ENCODE data around the gene USP40. TPM values are rescaled to one million over a fixed set of nuclear protein-coding genes. Genes with fewer than 3 reads are reported as not detected.
A peak's percentile ranks its signal among the peaks of the same experiment; 100 is the strongest.

The USP40 gene
- total RNA-seq, 2 donors from 2014 or later = 14.5 to 17.1 TPM

GRCh38 chr2:233565685-233566140, 869 bp downstream of the USP40 start:
- no peak for DNase-seq
- no peak for ATAC-seq
- intact Hi-C loops (cut with DNase I) = no loop called here

GRCh38 chr2:233563663-233564430, 2.7 kb downstream of the USP40 start:
- intact Hi-C loops (cut with DNase I) = no loop called here
- no peak for DNase-seq
- no peak for ATAC-seq

- no peak for DNase-seq
- no peak for ATAC-seq
- intact Hi-C loops (cut with DNase I) = no loop called here
Observed at GRCh38 chr2:233556881-233557736, 9.5 kb downstream of the USP40 start.

GRCh38 chr2:233553366-233553765, 13.2 kb downstream of the USP40 start:
- intact Hi-C loops (cut with DNase I) = no loop called here

GRCh38 chr2:233551491-233551890, 15.1 kb downstream of the USP40 start:
- intact Hi-C loops (cut with DNase I) = no loop called here
- no peak for DNase-seq
- ATAC-seq = no peak

More at GRCh38 chr2:233553366-233553765, 13.2 kb downstream of the USP40 start:
- ATAC-seq (no peak), DNase-seq (no peak)

- peak in 1 of 2 donors; percentile 38 for ATAC-seq
- intact Hi-C loops (cut with DNase I) = no loop called here
Observed at GRCh38 chr2:233546774-233547173, 19.8 kb downstream of the USP40 start.

GRCh38 chr2:233546101-233546500, 20.5 kb downstream of the USP40 start:
- no peak for ATAC-seq
- intact Hi-C loops (cut with DNase I) = no loop called here
- no peak for DNase-seq

More at GRCh38 chr2:233546774-233547173, 19.8 kb downstream of the USP40 start:
- DNase-seq = no peak

GRCh38 chr2:233544200-233544610, 22.4 kb downstream of the USP40 start:
- DNase-seq (no peak), ATAC-seq (no peak)
- intact Hi-C loops (cut with DNase I) = no loop called here

GRCh38 chr2:233542507-233542906, 24.1 kb downstream of the USP40 start:
- DNase-seq = peak; percentile 43
- peak in 1 of 2 donors; percentile 73 for ATAC-seq
- intact Hi-C loops (cut with DNase I) = no loop called here

GRCh38 chr2:233538741-233539140, 27.8 kb downstream of the USP40 start:
- no peak for ATAC-seq
- DNase-seq = no peak
- intact Hi-C loops (cut with DNase I) = no loop called here

GRCh38 chr2:233535271-233535670, 31.3 kb downstream of the USP40 start:
- intact Hi-C loops (cut with DNase I) = no loop called here
- no peak for DNase-seq
- ATAC-seq = no peak

- intact Hi-C loops (cut with DNase I) = no loop called here
- DNase-seq (no peak), ATAC-seq (no peak)
Observed at GRCh38 chr2:233532971-233533370, 33.6 kb downstream of the USP40 start.

- intact Hi-C loops (cut with DNase I) = no loop called here
- DNase-seq (no peak), ATAC-seq (no peak)
Observed at GRCh38 chr2:233531955-233532354, 34.6 kb downstream of the USP40 start.

GRCh38 chr2:233530381-233530780, 36.2 kb downstream of the USP40 start:
- no peak for DNase-seq
- ATAC-seq = no peak
- intact Hi-C loops (cut with DNase I) = no loop called here

GRCh38 chr2:233528182-233528581, 38.4 kb downstream of the USP40 start:
- intact Hi-C loops (cut with DNase I) = no loop called here
- no peak for DNase-seq
- ATAC-seq = no peak

GRCh38 chr2:233525791-233526190, 40.8 kb downstream of the USP40 start:
- ATAC-seq (no peak), DNase-seq (no peak)
- intact Hi-C loops (cut with DNase I) = no loop called here

GRCh38 chr2:233519787-233520611, 46.6 kb downstream of the USP40 start:
- DNase-seq (no peak), ATAC-seq (no peak)
- intact Hi-C loops (cut with DNase I) = no loop called here

- no peak for DNase-seq
- no peak for ATAC-seq
- intact Hi-C loops (cut with DNase I) = no loop called here
Observed at GRCh38 chr2:233513953-233514655, 52.5 kb downstream of the USP40 start.

Data from left cardiac atrium (tissue), 4 donors.